Naive thymus-derived CD4-positive, alpha-beta T cell (primary cell): ENCODE data around the gene PHOSPHO2. TPM values are rescaled to one million over a fixed set of nuclear protein-coding genes. Genes with fewer than 3 reads are reported as not detected.
A peak's percentile ranks its signal among the peaks of the same experiment; 100 is the strongest.
"Not testable (repeated sequence)": the region's sequence is repeated elsewhere in the genome, so short reads cannot be mapped to it uniquely, and the experiment has no call there.

Experiments used
- ATAC-seq: fragments of 150-1000 bp; cut with Tn5 transposase; 2 replicates; pipeline ENCODE4 v1.10.0; 2021; ENCODE audit warnings: mild to moderate bottlenecking, moderate library complexity
- CTCF ChIA-PET: fragments of 350-600 bp; sonication (Branson Sonifier 250); formaldehyde crosslinking; loops from one replicate; lab custom pipeline; 2021; ENCODE audit warnings: antibody characterized with exemption; lab: Charles Lee
- POLR2A ChIA-PET: fragments of 350-600 bp; sonication (Branson Sonifier 250); formaldehyde crosslinking; loops from one replicate; lab custom pipeline; 2021; ENCODE audit warnings: antibody characterized with exemption, inconsistent platforms; lab: Charles Lee
- DNase-seq, 9 donors: peaks; one replicate each; pipeline versions ENCODE4 v3.0.0 to v3.0.0-alpha.2; 2020 to 2022; ENCODE audit warnings: mixed read lengths in 1 of 9
- H3K27ac ChIP-seq: one replicate; pipeline ENCODE4 v1.7.0; 2013; ENCODE audit warnings: mild to moderate bottlenecking, low read depth, low read length, moderate library complexity
- H3K27me3 ChIP-seq, 2 donors: one replicate each; pipeline ENCODE4 v1.7.0; 2013; ENCODE audit warnings: low read length in 2 of 2, mild to moderate bottlenecking in 2 of 2, moderate library complexity in 2 of 2; ENCODE audit not compliant: control insufficient read depth in 2 of 2, insufficient read depth in 2 of 2
- H3K36me3 ChIP-seq, 3 experiments: 1 replicate in 2 of 3; 2 replicates in 1 of 3; pipeline ENCODE4 v1.7.0; 2013; ENCODE audit warnings: low read length in 3 of 3, mild to moderate bottlenecking in 3 of 3, moderate library complexity in 1 of 3; ENCODE audit not compliant: insufficient read depth in 3 of 3, control insufficient read depth in 2 of 3
- H3K4me1 ChIP-seq, 2 donors: one replicate each; pipeline ENCODE4 v1.7.0; 2013; ENCODE audit warnings: low read length in 2 of 2, mild to moderate bottlenecking in 2 of 2, moderate library complexity in 1 of 2; ENCODE audit not compliant: control insufficient read depth in 2 of 2, insufficient read depth in 2 of 2
- H3K4me3 ChIP-seq: 2 replicates; pipeline ENCODE4 v1.7.0; 2013; ENCODE audit warnings: mild to moderate bottlenecking, low read length
- H3K9me3 ChIP-seq, 3 experiments: 1 replicate in 2 of 3; 2 replicates in 1 of 3; pipeline ENCODE4 v1.7.0; 2013; ENCODE audit warnings: low read length in 3 of 3; ENCODE audit not compliant: control insufficient read depth in 2 of 3
- H3K27ac Mint-ChIP-seq, 9 donors: one replicate each; pipeline ENCODE4 v1.8.0; 2020 to 2022; ENCODE audit warnings: mixed read lengths in 9 of 9, mild to moderate bottlenecking in 8 of 9, moderate library complexity in 5 of 9, inconsistent platforms in 2 of 9
- H3K27me3 Mint-ChIP-seq, 5 donors: one replicate each; pipeline ENCODE4 v1.8.0; 2021 to 2022; ENCODE audit warnings: mixed read lengths in 5 of 5, mild to moderate bottlenecking in 1 of 5
- H3K36me3 Mint-ChIP-seq, 5 donors: one replicate each; pipeline ENCODE4 v1.8.0; 2020 to 2022; ENCODE audit warnings: mixed read lengths in 5 of 5, mild to moderate bottlenecking in 3 of 5, inconsistent platforms in 1 of 5
- H3K4me1 Mint-ChIP-seq, 7 donors: one replicate each; pipeline ENCODE4 v1.8.0; 2020 to 2022; ENCODE audit warnings: mixed read lengths in 7 of 7, mild to moderate bottlenecking in 3 of 7, inconsistent platforms in 1 of 7
- H3K4me3 Mint-ChIP-seq, 10 donors: one replicate each; pipeline ENCODE4 v1.8.0; 2020 to 2022; ENCODE audit warnings: mild to moderate bottlenecking in 10 of 10, mixed read lengths in 10 of 10, moderate library complexity in 6 of 10, inconsistent platforms in 2 of 10
- H3K9me3 Mint-ChIP-seq, 11 donors: one replicate each; pipeline ENCODE4 v1.8.0; 2020 to 2022; ENCODE audit warnings: mixed read lengths in 11 of 11, mild to moderate bottlenecking in 4 of 11, inconsistent platforms in 1 of 11, moderate library complexity in 1 of 11
- intact Hi-C, 2 donors: fragments of 100-400 bp; cut with micrococcal nuclease; formaldehyde crosslinking; loops; one replicate each; pipeline ENCODE4 v1.15.1; 2023
- polyA plus RNA-seq, 2 donors: library from polyadenylated mRNA; unstranded; fragments of 300-500 nt; fragmentation: Illumina TruSeq; gene quantifications; one replicate each; pipeline ENCODE4 v1.2.3, GENCODE V29; 2021
- total RNA-seq, 6 experiments: library from RNA in 5 of 6; stranded (reverse) in 5 of 6; gene quantifications; 1 replicate in 5 of 6; 2 replicates in 1 of 6; pipeline ENCODE4 v1.2.3 and lab custom pipeline; 2021 to 2026

PHOSPHO2 gene
- total and polyA plus RNA-seq, 7 experiments from 2014 or later, result 3.5 to 9.5 (median 7.5) TPM

- CTCF ChIA-PET, POLR2A ChIA-PET, ATAC-seq, H3K4me3 Mint-ChIP-seq, H3K9me3 Mint-ChIP-seq, H3K27ac ChIP-seq, H3K27me3 Mint-ChIP-seq, H3K36me3 ChIP-seq, H3K9me3 ChIP-seq, H3K27me3 ChIP-seq, H3K4me3 ChIP-seq, DNase-seq, H3K4me1 ChIP-seq, H3K27ac Mint-ChIP-seq, intact Hi-C loops: not testable (repeated sequence)
- peaks cover 2 to 16% (median 11%) of the 10 kb centered on the region in 7 donors for H3K4me1 Mint-ChIP-seq
- peaks cover 0 to 29% (median 25%) of the 10 kb centered on the region in 5 donors for H3K36me3 Mint-ChIP-seq
These were observed 4.9 kb downstream of the PHOSPHO2 start for GRCh38 chr2:169699173-169699572.

GRCh38 chr2:169702996-169703395 lies 8.7 kb downstream of the PHOSPHO2 start:
- ChIA-PET CTCF (no interaction called here), POLR2A (no interaction called here)
- Mint-ChIP-seq H3K9me3 (no peaks in the 10 kb centered on the region), H3K4me3 (no peak overlapping the region), H3K4me1 (peaks cover 0 to 7% (median 1%) of the 10 kb centered on the region in 7 donors), H3K27ac (no peak overlapping the region), H3K27me3 (no peaks in the 10 kb centered on the region), H3K36me3 (peaks cover 0 to 23% (median 18%) of the 10 kb centered on the region in 5 donors)
- H3K36me3 ChIP-seq, result peaks cover 0 to 4% (median 0%) of the 10 kb centered on the region in 3 experiments
- DNase-seq (no peak), ATAC-seq (no peak)
- H3K9me3 ChIP-seq, result no peaks in the 10 kb centered on the region
- no peak overlapping the region for H3K27ac ChIP-seq
- no peak overlapping the region for H3K4me3 ChIP-seq
- H3K4me1 ChIP-seq, result no peaks in the 10 kb centered on the region
- intact Hi-C loops, result no loop called here
- no peaks in the 10 kb centered on the region for H3K27me3 ChIP-seq

GRCh38 chr2:169704160-169704708 lies 10.0 kb downstream of the PHOSPHO2 start:
- peaks cover 0 to 20% (median 15%) of the 10 kb centered on the region in 5 donors for H3K36me3 Mint-ChIP-seq
- ChIA-PET CTCF (no interaction called here), POLR2A (no interaction called here)
- ATAC-seq, result no peak
- H3K9me3 Mint-ChIP-seq, result no peaks in the 10 kb centered on the region
- Histone ChIP-seq H3K27ac (no peak overlapping the region), H3K36me3 (peaks cover 0 to 4% (median 0%) of the 10 kb centered on the region in 3 experiments), H3K9me3 (no peaks in the 10 kb centered on the region), H3K4me1 (no peaks in the 10 kb centered on the region), H3K4me3 (no peak overlapping the region), H3K27me3 (no peaks in the 10 kb centered on the region)
- no peaks in the 10 kb centered on the region for H3K27me3 Mint-ChIP-seq
- intact Hi-C loops, result no loop called here
- H3K4me1 Mint-ChIP-seq, result peaks cover 0 to 7% (median 0%) of the 10 kb centered on the region in 7 donors
- no peak for DNase-seq
- peak overlapping the region in 1 of 9 donors; percentile 4 for H3K27ac Mint-ChIP-seq
- no peak overlapping the region for H3K4me3 Mint-ChIP-seq

- Histone ChIP-seq H3K4me1 (no peaks in the 10 kb centered on the region), H3K27me3 (no peaks in the 10 kb centered on the region), H3K4me3 (no peak overlapping the region), H3K9me3 (no peaks in the 10 kb centered on the region), H3K27ac (no peak overlapping the region), H3K36me3 (peaks cover 0 to 4% (median 0%) of the 10 kb centered on the region in 3 experiments)
- H3K4me1 Mint-ChIP-seq, result peaks cover 0 to 7% (median 0%) of the 10 kb centered on the region in 7 donors
- intact Hi-C loops, result no loop called here
- ChIA-PET POLR2A (no interaction called here), CTCF (no interaction called here)
- H3K27me3 Mint-ChIP-seq, result no peaks in the 10 kb centered on the region
- peaks cover 0 to 12% (median 7%) of the 10 kb centered on the region in 5 donors for H3K36me3 Mint-ChIP-seq
- no peak for DNase-seq
- H3K9me3 Mint-ChIP-seq, result no peaks in the 10 kb centered on the region
- H3K4me3 Mint-ChIP-seq, result no peak overlapping the region
- H3K27ac Mint-ChIP-seq, result no peak overlapping the region
- no peak for ATAC-seq
These were observed 11.7 kb downstream of the PHOSPHO2 start for GRCh38 chr2:169705927-169706326.

- Mint-ChIP-seq H3K4me1 (peaks cover 0 to 7% (median 0%) of the 10 kb centered on the region in 7 donors), H3K9me3 (peaks cover 0 to 8% (median 0%) of the 10 kb centered on the region in 11 donors), H3K36me3 (peaks cover 0 to 13% (median 0%) of the 10 kb centered on the region in 5 donors), H3K4me3 (no peak overlapping the region), H3K27ac (no peak overlapping the region), H3K27me3 (no peaks in the 10 kb centered on the region)
- Histone ChIP-seq H3K27me3 (no peaks in the 10 kb centered on the region), H3K27ac (no peak overlapping the region), H3K4me1 (no peaks in the 10 kb centered on the region), H3K36me3 (peaks cover 0 to 4% (median 0%) of the 10 kb centered on the region in 3 experiments), H3K4me3 (no peak overlapping the region), H3K9me3 (no peaks in the 10 kb centered on the region)
- DNase-seq (no peak), ATAC-seq (no peak)
- intact Hi-C loops, result no loop called here
- ChIA-PET CTCF (no interaction called here), POLR2A (no interaction called here)
These were observed 13.4 kb downstream of the PHOSPHO2 start for GRCh38 chr2:169707626-169708025.

GRCh38 chr2:169709331-169709730 lies 15.1 kb downstream of the PHOSPHO2 start:
- no peaks in the 10 kb centered on the region for H3K9me3 ChIP-seq
- H3K4me1 ChIP-seq, result no peaks in the 10 kb centered on the region
- Mint-ChIP-seq H3K36me3 (peaks cover 0 to 6% (median 0%) of the 10 kb centered on the region in 5 donors), H3K4me1 (peaks cover 0 to 7% (median 0%) of the 10 kb centered on the region in 7 donors), H3K27ac (no peak overlapping the region), H3K4me3 (no peak overlapping the region), H3K9me3 (peaks cover 0 to 8% (median 0%) of the 10 kb centered on the region in 11 donors), H3K27me3 (no peaks in the 10 kb centered on the region)
- no peak for ATAC-seq
- H3K4me3 ChIP-seq, result no peak overlapping the region
- intact Hi-C loops, result no loop called here
- H3K27me3 ChIP-seq, result no peaks in the 10 kb centered on the region
- no peak for DNase-seq
- POLR2A ChIA-PET, result no interaction called here
- CTCF ChIA-PET, result interaction anchor here (0.6 kb wide), 1 partner anchor 184 kb away, joined by 3 read pairs; no protein-coding TSS in a partner anchor
- H3K36me3 ChIP-seq, result no peaks in the 10 kb centered on the region
- no peak overlapping the region for H3K27ac ChIP-seq

- H3K27me3 ChIP-seq, result no peaks in the 10 kb centered on the region
- no peak for DNase-seq
- Mint-ChIP-seq H3K9me3 (peaks cover 0 to 8% (median 0%) of the 10 kb centered on the region in 11 donors), H3K27ac (no peak overlapping the region), H3K27me3 (no peaks in the 10 kb centered on the region), H3K4me3 (no peak overlapping the region), H3K36me3 (peaks cover 0 to 6% (median 0%) of the 10 kb centered on the region in 5 donors), H3K4me1 (peaks cover 0 to 7% (median 0%) of the 10 kb centered on the region in 7 donors)
- intact Hi-C loops, result no loop called here
- no peaks in the 10 kb centered on the region for H3K4me1 ChIP-seq
- no peak overlapping the region for H3K27ac ChIP-seq
- H3K9me3 ChIP-seq, result no peaks in the 10 kb centered on the region
- ATAC-seq, result no peak
- CTCF ChIA-PET, result no interaction called here
- H3K4me3 ChIP-seq, result no peak overlapping the region
- POLR2A ChIA-PET, result no interaction called here
- H3K36me3 ChIP-seq, result no peaks in the 10 kb centered on the region
These were observed 15.7 kb downstream of the PHOSPHO2 start for GRCh38 chr2:169709981-169710380.
